Left renal pelvis (tissue), 4 donors: ENCODE measurements around the gene OR4B1. TPM values are rescaled to one million over a fixed set of nuclear protein-coding genes. Genes with fewer than 3 reads are reported as not detected.
A peak's percentile ranks its signal among the peaks of the same experiment; 100 is the strongest.
"Not testable (repeated sequence)": the region's sequence is repeated elsewhere in the genome, so short reads cannot be mapped to it uniquely, and the experiment has no call there.

Experiments used
- DNase-seq, 4 donors: peaks; one replicate each; pipeline ENCODE4 v3.0.0-alpha.2; 2013; ENCODE audit warnings: low read depth in 4 of 4, low spot score in 3 of 4
- polyA plus RNA-seq, 4 donors: library from polyadenylated mRNA; unstranded; fragments of 120-200 nt; gene quantifications; one replicate each; pipeline ENCODE4 v1.2.1, GENCODE V29; 2013; ENCODE audit not compliant: insufficient read length in 4 of 4

The OR4B1 gene
- not detected for polyA plus RNA-seq

- DNase-seq, result no peak
Measured at GRCh38 chr11:48216510-48216909, at the start of gene OR4B1. Gene OR4B1, plus strand, starts transcription at chr11:48216810. Its CDS starts 0 bp downstream, at chr11:48216810.

- DNase-seq, result no peak
Measured at GRCh38 chr11:48167380-48167779, 49.2 kb upstream of the OR4B1 start.

- no peak for DNase-seq
Measured at GRCh38 chr11:48168815-48169214, 47.8 kb upstream of the OR4B1 start.

GRCh38 chr11:48169259-48169658 lies 47.4 kb upstream of the OR4B1 start:
- no peak for DNase-seq

GRCh38 chr11:48169717-48170116 lies 46.9 kb upstream of the OR4B1 start:
- DNase-seq, result no peak

GRCh38 chr11:48170241-48171233 lies 46.1 kb upstream of the OR4B1 start:
- no peak for DNase-seq

GRCh38 chr11:48172818-48173609 lies 43.6 kb upstream of the OR4B1 start:
- peak in 3 of 4 donors; percentile 30 to 40 (median 35) for DNase-seq

- no peak for DNase-seq
Measured at GRCh38 chr11:48177661-48178060, 38.9 kb upstream of the OR4B1 start.

GRCh38 chr11:48180627-48181026 lies 36.0 kb upstream of the OR4B1 start:
- no peak for DNase-seq

- DNase-seq, result no peak
Measured at GRCh38 chr11:48182860-48183526, 33.6 kb upstream of the OR4B1 start.

GRCh38 chr11:48184452-48184851 lies 32.2 kb upstream of the OR4B1 start:
- DNase-seq, result no peak

- not testable (repeated sequence) for DNase-seq
Measured at GRCh38 chr11:48190906-48191654, 25.5 kb upstream of the OR4B1 start.

GRCh38 chr11:48193876-48194275 lies 22.7 kb upstream of the OR4B1 start:
- DNase-seq, result no peak

GRCh38 chr11:48207881-48208280 lies 8.7 kb upstream of the OR4B1 start:
- no peak for DNase-seq

- no peak for DNase-seq
Measured at GRCh38 chr11:48210052-48210451, 6.6 kb upstream of the OR4B1 start.

- no peak for DNase-seq
Measured at GRCh38 chr11:48228761-48229160, 12.2 kb downstream of the OR4B1 start.

GRCh38 chr11:48230057-48230456 lies 13.4 kb downstream of the OR4B1 start:
- DNase-seq, result not testable (repeated sequence)

- DNase-seq, result no peak
Measured at GRCh38 chr11:48237727-48238126, 21.1 kb downstream of the OR4B1 start.

GRCh38 chr11:48242501-48242900 lies 25.9 kb downstream of the OR4B1 start:
- DNase-seq, result no peak

- DNase-seq, result no peak
Measured at GRCh38 chr11:48244804-48245203, 28.2 kb downstream of the OR4B1 start, which contains the start of gene OR4X2. Gene OR4X2, plus strand, starts transcription at chr11:48245104. Its CDS starts 0 bp downstream, at chr11:48245104.
